GM19023 (cell line): ENCODE measurements around the gene CD37.
A peak's percentile ranks its signal among the peaks of the same experiment; 100 is the strongest.
"Not testable (repeated sequence)": the region's sequence is repeated elsewhere in the genome, so short reads cannot be mapped to it uniquely, and the experiment has no call there.

Experiments
- ATAC-seq: cut with Tn5 transposase; IDR thresholded peaks from one replicate; pipeline ENCODE4 v1.9.1; 2021; ENCODE audit warnings: mild to moderate bottlenecking, moderate library complexity; ENCODE audit not compliant: unreplicated experiment

The CD37 gene

GRCh38 chr19:49327878-49328544 lies 7.2 kb upstream of the CD37 start:
- ATAC-seq = no peak

GRCh38 chr19:49328741-49329140 lies 6.5 kb upstream of the CD37 start:
- ATAC-seq = no peak

- not testable (repeated sequence) for ATAC-seq
Observed at GRCh38 chr19:49331187-49331586, 4.0 kb upstream of the CD37 start.

- ATAC-seq = no peak
Observed at GRCh38 chr19:49331616-49332055, 3.6 kb upstream of the CD37 start.

GRCh38 chr19:49332691-49333417 lies 2.4 kb upstream of the CD37 start:
- ATAC-seq = not testable (repeated sequence)

GRCh38 chr19:49333418-49333805 lies 1.8 kb upstream of the CD37 start:
- ATAC-seq = no peak

- peak; percentile 53 for ATAC-seq
Observed at GRCh38 chr19:49333811-49334288, 1.4 kb upstream of the CD37 start.

GRCh38 chr19:49335784-49336481 lies 727 bp downstream of the CD37 start:
- no peak for ATAC-seq

- no peak for ATAC-seq
Observed at GRCh38 chr19:49336482-49337266, 1.5 kb downstream of the CD37 start.

- ATAC-seq = no peak
Observed at GRCh38 chr19:49337267-49338022, 2.2 kb downstream of the CD37 start.

- no peak for ATAC-seq
Observed at GRCh38 chr19:49338023-49338677, 2.9 kb downstream of the CD37 start.

GRCh38 chr19:49338691-49339300 lies 3.6 kb downstream of the CD37 start:
- ATAC-seq = no peak

- ATAC-seq = no peak
Observed at GRCh38 chr19:49339301-49340068, 4.3 kb downstream of the CD37 start.

GRCh38 chr19:49340069-49340864 lies 5.1 kb downstream of the CD37 start:
- ATAC-seq = peak; percentile 48

- ATAC-seq = no peak
Observed at GRCh38 chr19:49340865-49341718, 5.9 kb downstream of the CD37 start.

- ATAC-seq = no peak
Observed at GRCh38 chr19:49342291-49342721, 7.1 kb downstream of the CD37 start.

GRCh38 chr19:49343123-49343522 lies 7.9 kb downstream of the CD37 start:
- no peak for ATAC-seq
